Type B pancreatic cell (in vitro differentiated cells): Measurements from ENCODE around the gene LRP1B. TPM values are rescaled to one million over a fixed set of nuclear protein-coding genes. Genes with fewer than 3 reads are reported as not detected.

Experiments used
- DNase-seq: peaks from one replicate; pipeline ENCODE4 v3.0.0; 2021; ENCODE audit warnings: mixed read lengths; ENCODE audit not compliant: unreplicated experiment; ENCODE audit errors: extremely low spot score
- H3K27ac Mint-ChIP-seq: 2 replicates; pipeline ENCODE4 v1.8.0; 2021; ENCODE audit warnings: mild to moderate bottlenecking, mixed read lengths
- H3K27me3 Mint-ChIP-seq: 2 replicates; pipeline ENCODE4 v1.8.0; 2021; ENCODE audit warnings: mixed read lengths
- H3K36me3 Mint-ChIP-seq: 2 replicates; pipeline ENCODE4 v1.8.0; 2021; ENCODE audit warnings: mixed read lengths
- H3K4me1 Mint-ChIP-seq: one replicate; pipeline ENCODE4 v1.8.0; 2021; ENCODE audit warnings: mixed read lengths; ENCODE audit not compliant: unreplicated experiment
- H3K4me3 Mint-ChIP-seq: 2 replicates; pipeline ENCODE4 v1.8.0; 2021; ENCODE audit warnings: mild to moderate bottlenecking, mixed read lengths
- H3K9me3 Mint-ChIP-seq: 2 replicates; pipeline ENCODE4 v1.8.0; 2021; ENCODE audit warnings: mixed read lengths
- total RNA-seq: library from RNA; stranded (reverse); gene quantifications from 2 replicates; pipeline ENCODE4 v1.2.1, GENCODE V29; 2021; ENCODE audit warnings: low replicate concordance
- TF ChIP-seq, protein P1 (sequence below): fragments of 200-600 bp; sonication (generic); conservative IDR thresholded peaks from 2 replicates; pipeline ENCODE4 v1.5.0; 2021; ENCODE audit warnings: antibody characterized with exemption, mild to moderate bottlenecking

The LRP1B gene
- total RNA-seq, 1 donor from 2014 or later, result 16.0 TPM

DNA sequence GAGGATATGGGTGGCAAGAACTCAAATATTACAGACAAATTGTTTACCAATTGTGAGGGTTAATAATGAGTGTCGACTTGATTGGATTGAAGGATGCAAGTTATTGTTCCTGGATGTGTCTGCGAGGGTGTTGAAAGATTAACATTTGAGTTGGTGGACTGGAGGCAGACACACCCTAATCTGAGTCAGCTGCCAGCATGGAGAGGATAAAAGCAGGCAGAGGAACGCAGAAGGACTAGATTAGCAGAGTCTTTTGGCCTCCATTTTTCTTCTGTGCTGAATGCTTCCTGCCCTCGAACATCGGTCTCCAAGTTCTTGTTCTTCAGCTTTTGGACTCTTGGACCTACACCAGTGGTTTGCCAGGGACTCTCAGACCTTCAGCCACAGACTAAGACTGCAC is 1503.7 kb downstream of the LRP1B start:
- no peak for DNase-seq
- H3K4me3 Mint-ChIP-seq, result no peak overlapping the region
- H3K27me3 Mint-ChIP-seq, result peaks cover 2% of the 10 kb centered on the region
- no peaks in the 10 kb centered on the region for H3K4me1 Mint-ChIP-seq
- no peaks in the 10 kb centered on the region for H3K36me3 Mint-ChIP-seq
- H3K9me3 Mint-ChIP-seq, result peaks cover 5% of the 10 kb centered on the region
- TF ChIP-seq, protein P1, sequence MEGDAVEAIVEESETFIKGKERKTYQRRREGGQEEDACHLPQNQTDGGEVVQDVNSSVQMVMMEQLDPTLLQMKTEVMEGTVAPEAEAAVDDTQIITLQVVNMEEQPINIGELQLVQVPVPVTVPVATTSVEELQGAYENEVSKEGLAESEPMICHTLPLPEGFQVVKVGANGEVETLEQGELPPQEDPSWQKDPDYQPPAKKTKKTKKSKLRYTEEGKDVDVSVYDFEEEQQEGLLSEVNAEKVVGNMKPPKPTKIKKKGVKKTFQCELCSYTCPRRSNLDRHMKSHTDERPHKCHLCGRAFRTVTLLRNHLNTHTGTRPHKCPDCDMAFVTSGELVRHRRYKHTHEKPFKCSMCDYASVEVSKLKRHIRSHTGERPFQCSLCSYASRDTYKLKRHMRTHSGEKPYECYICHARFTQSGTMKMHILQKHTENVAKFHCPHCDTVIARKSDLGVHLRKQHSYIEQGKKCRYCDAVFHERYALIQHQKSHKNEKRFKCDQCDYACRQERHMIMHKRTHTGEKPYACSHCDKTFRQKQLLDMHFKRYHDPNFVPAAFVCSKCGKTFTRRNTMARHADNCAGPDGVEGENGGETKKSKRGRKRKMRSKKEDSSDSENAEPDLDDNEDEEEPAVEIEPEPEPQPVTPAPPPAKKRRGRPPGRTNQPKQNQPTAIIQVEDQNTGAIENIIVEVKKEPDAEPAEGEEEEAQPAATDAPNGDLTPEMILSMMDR, result no peak
- H3K27ac Mint-ChIP-seq, result no peak overlapping the region

DNA sequence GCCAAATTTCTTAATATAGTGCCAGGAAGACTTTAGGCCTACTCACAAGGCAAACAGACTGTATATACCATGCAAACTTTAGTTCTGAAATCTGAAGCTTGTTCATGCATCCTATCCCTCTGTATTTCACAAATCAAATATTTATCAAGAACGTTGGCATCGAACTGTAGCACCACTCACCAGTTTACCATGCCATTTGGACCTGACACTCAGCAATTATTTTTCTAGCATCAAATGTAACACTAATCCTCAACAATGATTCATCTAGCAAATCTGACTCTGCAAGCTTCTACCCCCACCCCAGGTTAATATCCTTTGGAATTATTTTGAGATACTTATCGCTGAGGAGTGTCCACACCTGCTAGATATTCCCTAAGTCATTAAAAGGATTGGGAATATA is 1506.6 kb downstream of the LRP1B start:
- H3K27me3 Mint-ChIP-seq, result peaks cover 2% of the 10 kb centered on the region

DNA sequence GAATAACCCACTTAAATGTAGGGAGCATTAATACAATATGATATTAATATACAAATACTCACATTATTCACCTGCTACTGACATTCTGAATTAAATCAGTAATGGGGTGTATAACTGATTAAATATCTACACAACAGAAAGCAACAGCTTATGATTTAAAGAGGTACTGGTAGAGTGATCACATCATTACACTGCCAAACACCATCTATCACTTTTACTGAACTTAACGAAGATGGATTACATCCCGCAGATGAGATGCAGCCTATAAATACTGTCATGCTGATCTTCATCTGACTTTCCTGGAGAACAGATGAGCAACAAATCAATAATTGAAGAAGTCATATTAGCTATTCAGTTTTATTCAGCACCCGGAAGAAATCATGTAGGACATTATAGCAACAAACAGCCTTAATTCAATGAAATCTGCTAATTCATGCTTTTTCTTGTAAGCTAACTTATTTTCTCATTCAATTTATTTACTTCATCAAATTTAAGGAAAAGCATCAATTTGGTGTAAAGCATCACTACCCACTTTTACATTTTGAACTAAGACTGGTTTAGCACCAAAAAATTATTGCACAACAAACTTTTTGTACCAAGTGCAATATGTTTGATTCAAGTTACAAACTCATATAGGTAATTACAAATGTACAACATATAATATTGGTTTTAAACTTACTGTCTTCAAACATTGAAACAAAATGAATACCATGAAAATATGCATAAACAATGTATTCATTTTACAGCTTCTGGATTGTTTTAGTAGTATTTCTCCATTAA is 1509.0 kb downstream of the LRP1B start:
- Mint-ChIP-seq H3K27me3 (no peaks in the 10 kb centered on the region), H3K4me3 (no peak overlapping the region), H3K9me3 (no peaks in the 10 kb centered on the region), H3K27ac (no peak overlapping the region), H3K4me1 (no peaks in the 10 kb centered on the region), H3K36me3 (no peaks in the 10 kb centered on the region)
- DNase-seq, result no peak
- TF ChIP-seq, protein P1, result no peak

More for the DNA sequence above, 1506.6 kb downstream of the LRP1B start:
- Mint-ChIP-seq H3K36me3 (no peaks in the 10 kb centered on the region), H3K9me3 (peaks cover 5% of the 10 kb centered on the region), H3K4me3 (no peak overlapping the region), H3K27ac (no peak overlapping the region), H3K4me1 (no peaks in the 10 kb centered on the region)
- TF ChIP-seq, protein P1, result no peak
- no peak for DNase-seq

DNA sequence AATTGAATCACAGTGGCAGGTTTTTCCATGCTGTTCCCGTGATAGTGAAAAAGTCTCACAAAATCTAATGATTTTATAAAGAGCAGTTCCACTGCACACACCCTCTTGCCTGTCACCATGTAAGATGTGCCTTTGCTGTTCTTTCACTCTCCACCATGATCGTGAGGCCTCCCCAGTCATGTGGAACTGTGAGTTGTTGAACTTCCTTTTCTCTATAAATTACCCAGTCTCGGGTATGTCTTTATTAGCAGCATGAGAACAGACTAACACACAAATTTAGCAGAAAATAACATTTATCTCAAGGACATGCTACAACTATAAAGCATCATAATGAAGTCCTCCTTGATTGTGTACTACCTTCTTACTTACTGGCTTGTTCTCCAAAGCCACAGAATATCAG is 1526.0 kb downstream of the LRP1B start:
- TF ChIP-seq, protein P1, result no peak
- H3K36me3 Mint-ChIP-seq, result no peaks in the 10 kb centered on the region

DNA sequence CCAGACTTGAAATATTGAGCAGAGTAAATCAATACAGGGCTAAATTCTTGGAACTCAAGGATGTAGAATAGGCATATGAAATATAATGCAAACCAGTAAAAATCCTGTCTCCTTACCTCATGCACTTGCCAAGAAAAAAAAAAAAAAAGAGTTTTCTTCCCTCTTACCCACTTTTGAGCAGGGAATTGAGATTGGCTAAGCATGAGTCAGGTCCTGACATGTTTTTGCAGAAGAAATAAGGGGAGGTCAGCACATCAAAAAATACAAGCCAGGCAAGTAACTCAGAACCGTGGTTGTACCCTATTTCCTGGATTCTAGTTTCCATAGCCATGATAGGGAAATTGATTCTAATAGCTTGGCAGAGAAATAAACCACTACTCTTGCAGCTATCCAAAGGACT is 1526.7 kb downstream of the LRP1B start:
- Mint-ChIP-seq H3K4me3 (no peak overlapping the region), H3K9me3 (no peaks in the 10 kb centered on the region), H3K36me3 (no peaks in the 10 kb centered on the region), H3K4me1 (no peaks in the 10 kb centered on the region), H3K27me3 (no peaks in the 10 kb centered on the region), H3K27ac (no peak overlapping the region)
- DNase-seq, result no peak
- TF ChIP-seq, protein P1, result no peak

More for the DNA sequence above, 1526.0 kb downstream of the LRP1B start:
- DNase-seq, result no peak
- Mint-ChIP-seq H3K27ac (no peak overlapping the region), H3K4me3 (no peak overlapping the region), H3K9me3 (no peaks in the 10 kb centered on the region), H3K27me3 (peaks cover 4% of the 10 kb centered on the region), H3K4me1 (no peaks in the 10 kb centered on the region)
